Kidney (tissue), 14 donors: Measurements from ENCODE around the gene PARN. TPM values are rescaled to one million over a fixed set of nuclear protein-coding genes. Genes with fewer than 3 reads are reported as not detected.
A peak's percentile ranks its signal among the peaks of the same experiment; 100 is the strongest.
"Not testable (repeated sequence)": the region's sequence is repeated elsewhere in the genome, so short reads cannot be mapped to it uniquely, and the experiment has no call there.

Experiments used
- DNase-seq, 5 donors: peaks; one replicate each; pipeline ENCODE4 v3.0.0-alpha.2; 2013 to 2020
- FAIRE-seq: peaks from 2 replicates; lab custom pipeline; 2012; peaks lifted over from hg19 to GRCh38; lab: Jason Lieb, UNC
- H3K27ac ChIP-seq, 2 donors: one replicate each; pipeline ENCODE4 v1.7.0; 2013; ENCODE audit warnings: low read depth in 2 of 2, low read length in 2 of 2, inconsistent platforms in 1 of 2
- H3K27me3 ChIP-seq: one replicate; pipeline ENCODE4 v1.7.1; 2013; ENCODE audit warnings: low read length, inconsistent platforms; ENCODE audit not compliant: control insufficient read depth, insufficient read depth
- H3K36me3 ChIP-seq, 3 donors: one replicate each; pipeline versions ENCODE4 v1.7.0 to v1.7.1; 2013; ENCODE audit warnings: low read length in 3 of 3, control low read depth in 1 of 3, inconsistent platforms in 1 of 3; ENCODE audit not compliant: insufficient read depth in 3 of 3, control insufficient read depth in 2 of 3
- H3K4me1 ChIP-seq, 3 donors: one replicate each; pipeline versions ENCODE4 v1.7.0 to v1.7.1; 2013; ENCODE audit warnings: low read length in 3 of 3, inconsistent platforms in 1 of 3, low read depth in 1 of 3; ENCODE audit not compliant: control insufficient read depth in 2 of 3, insufficient read depth in 2 of 3
- H3K4me3 ChIP-seq, 3 donors: one replicate each; pipeline versions ENCODE4 v1.7.0 to v1.8.1; 2013; ENCODE audit warnings: low read length in 3 of 3, control low read depth in 1 of 3, inconsistent platforms in 1 of 3
- H3K9ac ChIP-seq, 3 donors: one replicate each; pipeline versions ENCODE4 v1.7.0 to v1.7.1; 2013; ENCODE audit warnings: low read length in 3 of 3, control low read depth in 1 of 3, inconsistent platforms in 1 of 3
- H3K9me3 ChIP-seq, 3 donors: one replicate each; pipeline versions ENCODE4 v1.7.0 to v1.7.1; 2013; ENCODE audit warnings: low read length in 3 of 3, control low read depth in 1 of 3, inconsistent platforms in 1 of 3; ENCODE audit not compliant: control insufficient read depth in 2 of 3, insufficient read depth in 1 of 3
- intact Hi-C: fragments of 100-400 bp; cut with DNase I; formaldehyde crosslinking; loops from one replicate; pipeline ENCODE4 v1.11.1; 2022
- polyA plus RNA-seq: library from polyadenylated mRNA; stranded (reverse); fragments of 350-450 nt; fragmentation: Illumina TruSeq; extraction: RNeasy Lipid Tissue Mini Kit (QIAGEN cat#74804); gene quantifications from one replicate; pipeline ENCODE4 v1.2.3, GENCODE V29; 2014; ENCODE audit warnings: low read depth, low replicate concordance; ENCODE audit not compliant: insufficient read depth
- total RNA-seq: library from RNA; stranded (reverse); fragmentation: NEBNext Ultra II Directional; extraction: Animal tissue kit (Norgen Biotek cat#: 25700); gene quantifications from one replicate; pipeline ENCODE4 v1.2.1, GENCODE V29; 2021
- TF ChIP-seq, protein P1 (sequence below): IDR thresholded peaks from 3 replicates; pipeline ENCODE4 v1.5.1; 2012; ENCODE audit warnings: mild to moderate bottlenecking, moderate library complexity, borderline replicate concordance; ENCODE audit not compliant: insufficient read depth; ENCODE audit errors: extremely low read depth
- donor health status: control.
- donor health status: control.
- donor health status: control.
- donor health status: control.
- donor health status: control.
- donor health status: DM: yes; HTN: yes; CAD: no.
- donor health status: Normal renal cell carcinoma (clear cell type).

PARN gene
- total and polyA plus RNA-seq, 2 donors from 2014 or later, result 17.3 to 32.5 TPM

- no peak overlapping the region for H3K27ac ChIP-seq
- no peaks in the 10 kb centered on the region for H3K27me3 ChIP-seq
- H3K4me1 ChIP-seq, result peaks cover 0 to 8% (median 0%) of the 10 kb centered on the region in 3 donors
- no peak for FAIRE-seq
- peaks cover 0 to 21% (median 0%) of the 10 kb centered on the region in 3 donors for H3K36me3 ChIP-seq
- intact Hi-C loops, result no loop called here
- peak overlapping the region in 1 of 3 donors; percentile 5 for H3K4me3 ChIP-seq
- TF ChIP-seq, protein P1, sequence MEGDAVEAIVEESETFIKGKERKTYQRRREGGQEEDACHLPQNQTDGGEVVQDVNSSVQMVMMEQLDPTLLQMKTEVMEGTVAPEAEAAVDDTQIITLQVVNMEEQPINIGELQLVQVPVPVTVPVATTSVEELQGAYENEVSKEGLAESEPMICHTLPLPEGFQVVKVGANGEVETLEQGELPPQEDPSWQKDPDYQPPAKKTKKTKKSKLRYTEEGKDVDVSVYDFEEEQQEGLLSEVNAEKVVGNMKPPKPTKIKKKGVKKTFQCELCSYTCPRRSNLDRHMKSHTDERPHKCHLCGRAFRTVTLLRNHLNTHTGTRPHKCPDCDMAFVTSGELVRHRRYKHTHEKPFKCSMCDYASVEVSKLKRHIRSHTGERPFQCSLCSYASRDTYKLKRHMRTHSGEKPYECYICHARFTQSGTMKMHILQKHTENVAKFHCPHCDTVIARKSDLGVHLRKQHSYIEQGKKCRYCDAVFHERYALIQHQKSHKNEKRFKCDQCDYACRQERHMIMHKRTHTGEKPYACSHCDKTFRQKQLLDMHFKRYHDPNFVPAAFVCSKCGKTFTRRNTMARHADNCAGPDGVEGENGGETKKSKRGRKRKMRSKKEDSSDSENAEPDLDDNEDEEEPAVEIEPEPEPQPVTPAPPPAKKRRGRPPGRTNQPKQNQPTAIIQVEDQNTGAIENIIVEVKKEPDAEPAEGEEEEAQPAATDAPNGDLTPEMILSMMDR, result no peak
- H3K9ac ChIP-seq, result no peak overlapping the region
- no peak for DNase-seq
- H3K9me3 ChIP-seq, result no peaks in the 10 kb centered on the region
These were observed 80.9 kb downstream of the PARN start for GRCh38 chr16:14548933-14549788.

GRCh38 chr16:14545346-14545884 lies 84.6 kb downstream of the PARN start:
- Histone ChIP-seq H3K9ac (no peak overlapping the region), H3K4me3 (no peak overlapping the region), H3K36me3 (peaks cover 0 to 4% (median 2%) of the 10 kb centered on the region in 3 donors), H3K27me3 (no peaks in the 10 kb centered on the region), H3K4me1 (peaks cover 0 to 8% (median 0%) of the 10 kb centered on the region in 3 donors), H3K9me3 (peaks cover 0 to 4% (median 0%) of the 10 kb centered on the region in 3 donors), H3K27ac (no peak overlapping the region)
- intact Hi-C loops, result no loop called here
- no peak for DNase-seq
- TF ChIP-seq, protein P1, result no peak
- FAIRE-seq, result no peak

- H3K9me3 ChIP-seq, H3K9ac ChIP-seq, intact Hi-C loops, DNase-seq, H3K27ac ChIP-seq, H3K4me1 ChIP-seq, FAIRE-seq, H3K4me3 ChIP-seq, H3K27me3 ChIP-seq, H3K36me3 ChIP-seq: not testable (repeated sequence)
These were observed 85.2 kb downstream of the PARN start for GRCh38 chr16:14544846-14545245.

- H3K4me1 ChIP-seq, result no peaks in the 10 kb centered on the region
- intact Hi-C loops, result no loop called here
- H3K27me3 ChIP-seq, result no peaks in the 10 kb centered on the region
- H3K9ac ChIP-seq, result no peak overlapping the region
- TF ChIP-seq, protein P1, result no peak
- H3K9me3 ChIP-seq, result peaks cover 0 to 4% (median 0%) of the 10 kb centered on the region in 3 donors
- H3K36me3 ChIP-seq, result peaks cover 0 to 2% (median 0%) of the 10 kb centered on the region in 3 donors
- no peak overlapping the region for H3K4me3 ChIP-seq
- no peak overlapping the region for H3K27ac ChIP-seq
- no peak for DNase-seq
- no peak for FAIRE-seq
These were observed 90.4 kb downstream of the PARN start for GRCh38 chr16:14539631-14540030.
